Measurements from ENCODE around the gene BOK. TPM values are rescaled to one million over a fixed set of nuclear protein-coding genes. Genes with fewer than 3 reads are reported as not detected.

The BOK gene
- total RNA-seq, 2 experiments from 2014 or later = not detected

- no peak overlapping the region for H3K4me3 Mint-ChIP-seq
- peaks cover 19% of the 10 kb centered on the region for H3K27me3 Mint-ChIP-seq
- CTCF ChIA-PET = interaction anchor here (0.9 kb wide), 1 partner anchor 9 kb away, joined by 3 read pairs; no protein-coding TSS in a partner anchor
- DNase-seq = no peak
- H3K4me1 Mint-ChIP-seq = peaks cover 3% of the 10 kb centered on the region
- peaks cover 3% of the 10 kb centered on the region for H3K36me3 Mint-ChIP-seq (ENCODE audit: low read depth)
- no peaks in the 10 kb centered on the region for H3K9me3 Mint-ChIP-seq
- POLR2A ChIA-PET = no interaction called here
- H3K27ac Mint-ChIP-seq = no peak overlapping the region
Measured at GRCh38 chr2:241541564-241542277, 16.8 kb upstream of the BOK start.

- DNase-seq = no peak
- ChIA-PET CTCF (interaction anchor here (0.9 kb wide), 1 partner anchor 8 kb away, joined by 3 read pairs; no protein-coding TSS in a partner anchor), POLR2A (no interaction called here)
- peaks cover 3% of the 10 kb centered on the region for H3K36me3 Mint-ChIP-seq (ENCODE audit: low read depth)
- no peak overlapping the region for H3K4me3 Mint-ChIP-seq
- H3K27me3 Mint-ChIP-seq = peaks cover 23% of the 10 kb centered on the region
- no peak overlapping the region for H3K27ac Mint-ChIP-seq
- H3K9me3 Mint-ChIP-seq = no peaks in the 10 kb centered on the region
- H3K4me1 Mint-ChIP-seq = peaks cover 3% of the 10 kb centered on the region
Measured at GRCh38 chr2:241542278-241542605, 16.3 kb upstream of the BOK start.

DNA sequence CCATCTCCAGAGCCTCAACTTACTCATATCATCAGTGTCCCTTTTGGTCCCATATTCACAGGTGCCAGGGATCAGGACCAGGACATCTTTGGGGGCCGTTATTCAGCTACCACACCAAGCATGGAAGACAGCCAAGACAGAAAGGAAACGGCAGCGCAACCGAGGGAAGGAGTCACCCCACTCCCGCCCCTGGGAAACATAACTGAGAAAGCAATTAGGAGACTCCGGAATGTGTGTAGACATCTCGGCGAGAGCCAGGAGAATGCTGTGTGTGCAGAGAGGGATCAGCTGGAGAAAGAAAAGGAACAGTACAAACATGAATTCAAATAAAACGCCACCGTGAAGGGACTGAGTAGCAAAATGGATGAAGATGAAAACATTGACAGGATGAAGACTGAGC is 13.4 kb upstream of the BOK start:
- H3K27ac Mint-ChIP-seq = no peak overlapping the region
- POLR2A ChIA-PET = no interaction called here
- H3K4me1 Mint-ChIP-seq = peaks cover 3% of the 10 kb centered on the region
- CTCF ChIA-PET = interaction anchor here (1.5 kb wide), 1 partner anchor 14 kb away, joined by 4 read pairs; the partner anchor contains the start of gene BOK
- peaks cover 3% of the 10 kb centered on the region for H3K36me3 Mint-ChIP-seq (ENCODE audit: low read depth)
- H3K27me3 Mint-ChIP-seq = peaks cover 30% of the 10 kb centered on the region
- no peaks in the 10 kb centered on the region for H3K9me3 Mint-ChIP-seq
- H3K4me3 Mint-ChIP-seq = no peak overlapping the region
- no peak for DNase-seq

- Mint-ChIP-seq H3K9me3 (no peaks in the 10 kb centered on the region), H3K4me3 (no peak overlapping the region), H3K27ac (no peak overlapping the region), H3K36me3 (ENCODE audit: low read depth) (peaks cover under 1% of the 10 kb centered on the region), H3K27me3 (peaks cover 26% of the 10 kb centered on the region), H3K4me1 (no peaks in the 10 kb centered on the region)
- ChIA-PET POLR2A (no interaction called here), CTCF (interaction anchor here (1.5 kb wide), 1 partner anchor 13 kb away, joined by 4 read pairs; the partner anchor contains the start of gene BOK)
- no peak for DNase-seq
Measured at GRCh38 chr2:241545523-241546473, 12.7 kb upstream of the BOK start.

GRCh38 chr2:241546771-241547498 is 11.6 kb upstream of the BOK start:
- no peaks in the 10 kb centered on the region for H3K9me3 Mint-ChIP-seq
- H3K27ac Mint-ChIP-seq = no peak overlapping the region
- DNase-seq = no peak
- H3K4me3 Mint-ChIP-seq = no peak overlapping the region
- ChIA-PET CTCF (interaction anchor here (1.2 kb wide), 1 partner anchor 44 kb away, joined by 3 read pairs; no protein-coding TSS in a partner anchor), POLR2A (no interaction called here)
- peaks cover 26% of the 10 kb centered on the region for H3K27me3 Mint-ChIP-seq
- H3K4me1 Mint-ChIP-seq = no peaks in the 10 kb centered on the region
- no peaks in the 10 kb centered on the region for H3K36me3 Mint-ChIP-seq (ENCODE audit: low read depth)

DNA sequence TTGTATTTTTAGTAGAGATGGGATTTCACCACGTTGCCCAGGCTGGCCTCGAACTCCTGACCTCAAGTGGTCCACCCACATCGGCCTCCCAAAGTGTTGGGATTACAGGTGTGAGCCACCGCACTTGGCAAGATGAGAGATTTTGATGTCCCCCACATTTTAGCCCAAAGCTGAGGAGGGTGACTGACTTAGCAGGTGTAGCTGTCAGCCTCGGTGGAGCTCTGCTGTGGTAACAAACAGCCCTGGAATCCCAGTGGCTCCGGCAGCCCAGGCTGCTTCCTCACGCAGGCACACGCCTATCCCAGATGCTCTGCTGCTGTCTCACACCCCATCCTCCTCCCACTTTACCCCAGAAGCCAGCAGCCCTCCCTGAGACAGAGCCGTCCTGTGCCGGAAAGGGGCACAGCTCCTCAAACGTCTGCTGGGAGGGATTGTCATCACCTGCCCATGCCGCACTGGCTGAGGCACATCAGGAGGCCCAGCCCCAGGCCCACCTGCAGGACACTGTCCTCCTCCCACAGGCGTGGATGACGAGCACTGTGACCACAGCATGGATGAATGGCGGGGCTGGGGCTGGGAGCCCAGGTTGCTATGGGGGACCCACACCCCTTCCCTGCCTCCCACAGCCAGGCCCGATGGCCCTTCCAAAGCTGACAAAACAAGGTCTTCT is 10.6 kb upstream of the BOK start:
- ChIA-PET POLR2A (no interaction called here), CTCF (interaction anchor here (0.6 to 1.2 kb wide), 2 partner anchors 18 to 43 kb away, joined by 3 read pairs; no protein-coding TSS in a partner anchor)
- Mint-ChIP-seq H3K27ac (no peak overlapping the region), H3K36me3 (ENCODE audit: low read depth) (no peaks in the 10 kb centered on the region), H3K4me3 (no peak overlapping the region), H3K4me1 (no peaks in the 10 kb centered on the region), H3K27me3 (peaks cover 20% of the 10 kb centered on the region), H3K9me3 (no peaks in the 10 kb centered on the region)
- DNase-seq = no peak

DNA sequence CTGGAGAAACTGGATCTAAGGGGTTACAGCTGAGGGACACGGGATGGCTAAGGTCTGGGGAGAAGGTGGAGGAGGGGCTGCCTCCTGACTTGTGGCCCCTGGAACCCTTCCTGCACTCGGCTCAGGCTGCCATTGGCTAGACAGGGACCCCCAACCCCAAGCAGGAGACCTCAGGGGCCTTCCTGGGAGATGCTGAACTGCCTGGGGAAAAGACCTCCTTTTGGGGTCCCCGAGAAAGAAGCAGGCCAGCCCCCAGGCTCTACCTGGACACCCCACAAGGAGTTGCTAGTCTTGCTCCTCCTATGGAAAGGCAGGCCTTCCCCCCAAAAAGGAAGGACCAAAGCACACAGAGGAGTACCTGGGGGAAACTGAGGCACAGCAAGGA is 10.1 kb upstream of the BOK start:
- H3K36me3 Mint-ChIP-seq (ENCODE audit: low read depth) = no peaks in the 10 kb centered on the region
- H3K27ac Mint-ChIP-seq = no peak overlapping the region
- H3K9me3 Mint-ChIP-seq = no peaks in the 10 kb centered on the region
- no peak for DNase-seq
- H3K4me3 Mint-ChIP-seq = no peak overlapping the region
- ChIA-PET POLR2A (no interaction called here), CTCF (interaction anchor here (0.6 kb wide), 2 partner anchors 18 to 108 kb away, joined by 3 read pairs; no protein-coding TSS in a partner anchor)
- H3K27me3 Mint-ChIP-seq = peaks cover 14% of the 10 kb centered on the region
- H3K4me1 Mint-ChIP-seq = no peaks in the 10 kb centered on the region

GRCh38 chr2:241550616-241551580 is 7.6 kb upstream of the BOK start:
- no peak overlapping the region for H3K27ac Mint-ChIP-seq
- DNase-seq = no peak
- H3K4me1 Mint-ChIP-seq = peaks cover 6% of the 10 kb centered on the region
- no peaks in the 10 kb centered on the region for H3K36me3 Mint-ChIP-seq (ENCODE audit: low read depth)
- H3K9me3 Mint-ChIP-seq = no peaks in the 10 kb centered on the region
- ChIA-PET CTCF (interaction anchor here (1.0 to 1.3 kb wide), 2 partner anchors 9 to 85 kb away, joined by 3 read pairs; no protein-coding TSS in a partner anchor), POLR2A (no interaction called here)
- no peak overlapping the region for H3K4me3 Mint-ChIP-seq
- peaks cover 14% of the 10 kb centered on the region for H3K27me3 Mint-ChIP-seq

GRCh38 chr2:241551599-241551997 is 6.9 kb upstream of the BOK start:
- peaks cover 19% of the 10 kb centered on the region for H3K27me3 Mint-ChIP-seq
- ChIA-PET CTCF (no interaction called here), POLR2A (no interaction called here)
- no peak overlapping the region for H3K27ac Mint-ChIP-seq
- peaks cover under 1% of the 10 kb centered on the region for H3K9me3 Mint-ChIP-seq
- no peak overlapping the region for H3K4me3 Mint-ChIP-seq
- H3K36me3 Mint-ChIP-seq (ENCODE audit: low read depth) = no peaks in the 10 kb centered on the region
- H3K4me1 Mint-ChIP-seq = peaks cover 8% of the 10 kb centered on the region
- no peak for DNase-seq

- CTCF ChIA-PET = no interaction called here
- Mint-ChIP-seq H3K4me3 (no peak overlapping the region), H3K27ac (no peak overlapping the region), H3K4me1 (peaks cover 8% of the 10 kb centered on the region), H3K27me3 (peaks cover 20% of the 10 kb centered on the region), H3K9me3 (peaks cover 5% of the 10 kb centered on the region), H3K36me3 (ENCODE audit: low read depth) (peaks cover 2% of the 10 kb centered on the region)
- POLR2A ChIA-PET = no interaction called here
- no peak for DNase-seq
Measured at GRCh38 chr2:241551998-241552737, 6.4 kb upstream of the BOK start.

GRCh38 chr2:241553512-241553830 is 5.1 kb upstream of the BOK start:
- Mint-ChIP-seq H3K4me3 (no peak overlapping the region), H3K9me3 (peaks cover 9% of the 10 kb centered on the region), H3K4me1 (peaks cover 13% of the 10 kb centered on the region), H3K27ac (no peak overlapping the region), H3K36me3 (ENCODE audit: low read depth) (peaks cover 9% of the 10 kb centered on the region), H3K27me3 (peaks cover 28% of the 10 kb centered on the region)
- no peak for DNase-seq
- POLR2A ChIA-PET = no interaction called here
- CTCF ChIA-PET = no interaction called here

Measured in activated CD4-positive, alpha-beta T cell treated with anti-CD3 and anti-CD28 coated beads, Interleukin-2, amount 10 ng/mL, durations not matched to agents 7 days and 5 days (primary cell).